CD14-positive monocyte (primary cell): Measurements from ENCODE around the gene CYP46A1. TPM values are rescaled to one million over a fixed set of nuclear protein-coding genes. Genes with fewer than 3 reads are reported as not detected.

Experiments used
- DNase-seq, 3 donors: peaks; one replicate each; pipeline ENCODE4 v3.0.0-alpha.2; 2011 to 2022
- H2AFZ ChIP-seq: 2 replicates; pipeline ENCODE4 v1.6.0; 2012; ENCODE audit warnings: mild to moderate bottlenecking, low read depth, low read length, inconsistent platforms; ENCODE audit not compliant: insufficient read depth, poor library complexity, severe bottlenecking
- H3K27ac ChIP-seq, 2 donors: 1 replicate in 1 of 2; 2 replicates in 1 of 2; pipeline ENCODE4 v1.5.1; 2012 to 2013; ENCODE audit warnings: low read length in 2 of 2, control low read depth in 1 of 2, inconsistent platforms in 1 of 2, low read depth in 1 of 2, mild to moderate bottlenecking in 1 of 2
- H3K27me3 ChIP-seq, 2 donors: one replicate each; pipeline versions ENCODE4 v1.6.0 to v1.6.1; 2011 to 2013; ENCODE audit warnings: low read length in 2 of 2; ENCODE audit not compliant: control insufficient read depth in 2 of 2, insufficient read depth in 2 of 2
- H3K36me3 ChIP-seq, 2 donors: replicated peaks in 1 of 2; 1 replicate in 1 of 2; 2 replicates in 1 of 2; pipeline versions ENCODE4 v1.5.1 to v1.6.1; 2012 to 2013; ENCODE audit warnings: low read length in 2 of 2, control low read depth in 1 of 2, inconsistent platforms in 1 of 2, mild to moderate bottlenecking in 1 of 2; ENCODE audit not compliant: insufficient read depth in 2 of 2, control insufficient read depth in 1 of 2
- H3K4me1 ChIP-seq, 2 donors: 1 replicate in 1 of 2; 2 replicates in 1 of 2; pipeline versions ENCODE4 v1.5.1 to v1.6.1; 2012 to 2013; ENCODE audit warnings: low read length in 2 of 2, control low read depth in 1 of 2, inconsistent platforms in 1 of 2, mild to moderate bottlenecking in 1 of 2, moderate library complexity in 1 of 2; ENCODE audit not compliant: insufficient read depth in 2 of 2, control insufficient read depth in 1 of 2
- H3K4me2 ChIP-seq: replicated peaks from 2 replicates; pipeline ENCODE3; 2012; ENCODE audit warnings: low read length, moderate library complexity, mild to moderate bottlenecking; ENCODE audit not compliant: poor library complexity, severe bottlenecking; ENCODE audit errors: extremely low read depth
- H3K4me3 ChIP-seq, 3 experiments: fragments of 200-600 bp in 1 of 3; sonication (generic) in 1 of 3; replicated peaks in 1 of 3; 1 replicate in 2 of 3; 2 replicates in 1 of 3; pipeline ENCODE4 v1.5.1; 2011 to 2013; ENCODE audit warnings: low read length in 3 of 3, mild to moderate bottlenecking in 3 of 3, control low read depth in 2 of 3, low read depth in 2 of 3, inconsistent platforms in 1 of 3, moderate library complexity in 1 of 3
- H3K79me2 ChIP-seq: 2 replicates; pipeline ENCODE4 v1.6.0; 2012; ENCODE audit warnings: mild to moderate bottlenecking, control low read depth, inconsistent platforms, low read length, moderate library complexity; ENCODE audit not compliant: insufficient read depth
- H3K9ac ChIP-seq: 2 replicates; pipeline ENCODE4 v1.6.0; 2017; ENCODE audit warnings: low read length, mild to moderate bottlenecking; ENCODE audit not compliant: insufficient read depth, poor library complexity, severe bottlenecking
- H3K9me3 ChIP-seq, 2 donors: replicated peaks in 1 of 2; 1 replicate in 1 of 2; 2 replicates in 1 of 2; pipeline versions ENCODE4 v1.5.1 to v1.6.1; 2012 to 2013; ENCODE audit warnings: low read length in 2 of 2, control low read depth in 1 of 2; ENCODE audit not compliant: control insufficient read depth in 1 of 2, insufficient read depth in 1 of 2
- H4K20me1 ChIP-seq: 2 replicates; pipeline ENCODE4 v1.6.0; 2012; ENCODE audit warnings: mild to moderate bottlenecking, low read length, control low read depth, moderate library complexity; ENCODE audit not compliant: insufficient read depth
- H3K27ac Mint-ChIP-seq, 7 donors: one replicate each; pipeline ENCODE4 v1.8.0; 2020; ENCODE audit warnings: mild to moderate bottlenecking in 7 of 7, mixed read lengths in 7 of 7, moderate library complexity in 6 of 7, inconsistent platforms in 2 of 7
- H3K27me3 Mint-ChIP-seq, 3 donors: one replicate each; pipeline ENCODE4 v1.8.0; 2021 to 2022; ENCODE audit warnings: low read depth in 3 of 3, mild to moderate bottlenecking in 3 of 3, mixed read lengths in 3 of 3, moderate library complexity in 3 of 3, inconsistent platforms in 1 of 3
- H3K36me3 Mint-ChIP-seq, 2 donors: one replicate each; pipeline ENCODE4 v1.8.0; 2020; ENCODE audit warnings: mixed read lengths in 2 of 2, inconsistent platforms in 1 of 2, mild to moderate bottlenecking in 1 of 2
- H3K4me1 Mint-ChIP-seq: one replicate; pipeline ENCODE4 v1.8.0; 2020; ENCODE audit warnings: mild to moderate bottlenecking, mixed read lengths
- H3K4me3 Mint-ChIP-seq, 2 donors: one replicate each; pipeline ENCODE4 v1.8.0; 2020; ENCODE audit warnings: mild to moderate bottlenecking in 2 of 2, mixed read lengths in 2 of 2, moderate library complexity in 1 of 2
- H3K9me3 Mint-ChIP-seq, 7 donors: one replicate each; pipeline ENCODE4 v1.8.0; 2020 to 2022; ENCODE audit warnings: mixed read lengths in 7 of 7, mild to moderate bottlenecking in 6 of 7, moderate library complexity in 6 of 7, inconsistent platforms in 2 of 7
- WGBS: methylation state at CpG from one replicate; pipeline ENCODE4 v1.1.5; 2013; ENCODE audit warnings: missing lambda C conversion rate; ENCODE audit not compliant: insufficient coverage; 5-methylcytosine and 5-hydroxymethylcytosine counted together
- intact Hi-C, 2 donors: fragments of 100-400 bp; cut with micrococcal nuclease; formaldehyde crosslinking; loops; one replicate each; pipeline versions ENCODE4 v1.15.0 to v1.15.1; 2023
- polyA plus RNA-seq, 3 donors: library from polyadenylated mRNA; depleted of rRNA in 1 of 3; unstranded in 2 of 3; stranded (reverse) in 1 of 3; fragments of 300-500 nt in 2 of 3; fragments of >200 nt in 1 of 3; fragmentation: Illumina TruSeq in 2 of 3; gene quantifications; 1 replicate in 2 of 3; 2 replicates in 1 of 3; pipeline ENCODE4 v1.2.3, GENCODE V29; 2012 to 2021
- TF ChIP-seq, protein P1 (sequence below): fragments of 200-600 bp; IDR thresholded peaks from one replicate; pipeline ENCODE4 v1.8.0; 2022; ENCODE audit warnings: antibody characterized with exemption, mild to moderate bottlenecking

The CYP46A1 gene
- polyA plus RNA-seq, 3 donors, result not detected

DNA sequence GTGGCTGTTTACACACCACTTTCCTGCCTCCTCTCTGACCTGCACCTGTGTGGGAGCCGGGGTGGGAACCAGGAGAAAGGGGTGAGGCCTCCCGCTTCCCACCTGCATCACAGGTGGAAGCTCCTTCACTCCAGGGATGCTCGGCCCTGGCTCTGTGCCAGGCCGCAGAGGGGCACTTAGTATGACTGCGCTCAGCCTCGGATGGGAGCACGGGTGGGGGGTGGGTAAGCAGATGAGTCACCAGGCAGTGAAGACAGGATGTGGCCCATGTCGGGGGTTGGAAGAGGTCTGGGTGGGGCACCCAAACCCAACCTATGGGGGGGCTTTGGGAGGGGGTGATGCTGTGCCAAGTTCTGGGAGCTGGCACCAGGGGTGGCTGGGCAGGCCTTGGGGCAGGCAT, 7.4 kb upstream of the CYP46A1 start:
- DNase-seq, result no peak
- Histone ChIP-seq H3K4me1 (peaks cover 9 to 10% of the 10 kb centered on the region in 2 donors), H3K79me2 (no peaks in the 10 kb centered on the region), H3K27me3 (peaks cover 0 to 11% of the 10 kb centered on the region in 2 donors), H3K27ac (no peak overlapping the region), H3K9ac (no peak overlapping the region), H3K4me3 (no peak overlapping the region), H3K9me3 (peaks cover 23 to 27% of the 10 kb centered on the region in 2 donors), H3K4me2 (no peak overlapping the region), H3K36me3 (no peaks in the 10 kb centered on the region), H4K20me1 (no peaks in the 10 kb centered on the region), H2AFZ (no peak overlapping the region)
- intact Hi-C loops, result no loop called here
- H3K9me3 Mint-ChIP-seq, result peaks cover 17 to 34% (median 23%) of the 10 kb centered on the region in 7 donors
- H3K36me3 Mint-ChIP-seq, result no peaks in the 10 kb centered on the region
- 81% methylated on average over 6 of the region's 8 CpGs for WGBS
- no peak overlapping the region for H3K4me3 Mint-ChIP-seq
- no peak overlapping the region for H3K27ac Mint-ChIP-seq
- TF ChIP-seq, protein P1, sequence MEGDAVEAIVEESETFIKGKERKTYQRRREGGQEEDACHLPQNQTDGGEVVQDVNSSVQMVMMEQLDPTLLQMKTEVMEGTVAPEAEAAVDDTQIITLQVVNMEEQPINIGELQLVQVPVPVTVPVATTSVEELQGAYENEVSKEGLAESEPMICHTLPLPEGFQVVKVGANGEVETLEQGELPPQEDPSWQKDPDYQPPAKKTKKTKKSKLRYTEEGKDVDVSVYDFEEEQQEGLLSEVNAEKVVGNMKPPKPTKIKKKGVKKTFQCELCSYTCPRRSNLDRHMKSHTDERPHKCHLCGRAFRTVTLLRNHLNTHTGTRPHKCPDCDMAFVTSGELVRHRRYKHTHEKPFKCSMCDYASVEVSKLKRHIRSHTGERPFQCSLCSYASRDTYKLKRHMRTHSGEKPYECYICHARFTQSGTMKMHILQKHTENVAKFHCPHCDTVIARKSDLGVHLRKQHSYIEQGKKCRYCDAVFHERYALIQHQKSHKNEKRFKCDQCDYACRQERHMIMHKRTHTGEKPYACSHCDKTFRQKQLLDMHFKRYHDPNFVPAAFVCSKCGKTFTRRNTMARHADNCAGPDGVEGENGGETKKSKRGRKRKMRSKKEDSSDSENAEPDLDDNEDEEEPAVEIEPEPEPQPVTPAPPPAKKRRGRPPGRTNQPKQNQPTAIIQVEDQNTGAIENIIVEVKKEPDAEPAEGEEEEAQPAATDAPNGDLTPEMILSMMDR, result no peak
- H3K4me1 Mint-ChIP-seq, result peaks cover 8% of the 10 kb centered on the region
- peaks cover 21 to 37% (median 29%) of the 10 kb centered on the region in 3 donors for H3K27me3 Mint-ChIP-seq

DNA sequence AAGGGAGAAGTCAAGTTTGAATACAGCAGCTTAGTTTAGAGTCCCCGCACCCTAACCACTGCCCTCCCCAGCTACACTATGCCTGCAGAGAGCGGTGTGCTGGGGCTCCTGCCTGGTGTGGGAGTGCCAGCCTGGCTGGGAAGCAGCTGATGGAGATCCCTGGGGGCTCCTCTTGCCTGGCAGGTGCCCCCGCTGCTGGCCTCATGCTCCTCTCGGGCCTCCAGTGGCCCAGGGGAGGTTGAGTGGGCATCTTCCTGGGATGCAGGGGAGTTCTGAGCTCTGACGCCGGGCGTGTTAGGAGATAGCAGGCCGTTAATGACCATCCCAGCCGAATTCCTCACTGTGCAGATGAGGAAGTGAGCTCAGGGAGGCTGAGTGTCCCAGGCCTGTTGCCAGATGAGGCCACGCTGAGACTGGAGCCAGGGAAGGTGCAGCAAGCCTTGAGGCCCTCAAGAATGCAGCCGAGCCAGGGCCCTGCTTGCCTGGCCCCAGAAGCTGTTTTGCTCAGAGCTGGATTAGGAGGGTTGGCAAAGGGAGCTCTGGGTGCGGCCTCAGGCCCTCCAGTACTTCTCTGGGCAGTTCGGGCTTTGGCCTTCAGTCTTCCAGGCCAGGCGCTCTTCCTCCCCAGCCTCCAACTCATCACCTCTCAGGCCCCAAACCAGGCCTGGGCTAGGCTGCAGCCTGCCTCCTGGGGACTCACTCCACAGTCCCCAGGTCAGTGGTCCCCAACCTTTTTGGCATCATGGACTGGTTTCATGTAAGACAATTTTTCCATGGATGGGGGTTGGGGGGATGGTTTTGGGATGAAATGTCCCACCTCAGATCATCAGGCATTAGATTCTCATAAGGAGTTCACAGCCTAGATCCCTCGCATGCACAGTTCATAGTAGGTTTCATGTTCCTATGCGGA, 6.6 kb upstream of the CYP46A1 start:
- peaks cover 0 to 11% of the 10 kb centered on the region in 2 donors for H3K27me3 ChIP-seq
- Mint-ChIP-seq H3K27ac (no peak overlapping the region), H3K4me1 (peaks cover 7% of the 10 kb centered on the region), H3K27me3 (peaks cover 24 to 37% (median 30%) of the 10 kb centered on the region in 3 donors), H3K36me3 (no peaks in the 10 kb centered on the region), H3K4me3 (no peak overlapping the region), H3K9me3 (peaks cover 17 to 34% (median 23%) of the 10 kb centered on the region in 7 donors)
- no peak overlapping the region for H3K4me2 ChIP-seq
- H4K20me1 ChIP-seq, result no peaks in the 10 kb centered on the region
- no peak overlapping the region for H3K4me3 ChIP-seq
- no peak overlapping the region for H3K9ac ChIP-seq
- no peak overlapping the region for H3K27ac ChIP-seq
- intact Hi-C loops, result no loop called here
- DNase-seq, result no peak
- peaks cover 23 to 27% of the 10 kb centered on the region in 2 donors for H3K9me3 ChIP-seq
- H3K36me3 ChIP-seq, result no peaks in the 10 kb centered on the region
- TF ChIP-seq, protein P1, result no peak
- no peak overlapping the region for H2AFZ ChIP-seq
- no peaks in the 10 kb centered on the region for H3K79me2 ChIP-seq
- WGBS, result 96% methylated on average over 11 of the region's 16 CpGs
- peaks cover 5 to 6% of the 10 kb centered on the region in 2 donors for H3K4me1 ChIP-seq
